Measurements from ENCODE around the gene OR5K2.

The OR5K2 gene

DNA sequence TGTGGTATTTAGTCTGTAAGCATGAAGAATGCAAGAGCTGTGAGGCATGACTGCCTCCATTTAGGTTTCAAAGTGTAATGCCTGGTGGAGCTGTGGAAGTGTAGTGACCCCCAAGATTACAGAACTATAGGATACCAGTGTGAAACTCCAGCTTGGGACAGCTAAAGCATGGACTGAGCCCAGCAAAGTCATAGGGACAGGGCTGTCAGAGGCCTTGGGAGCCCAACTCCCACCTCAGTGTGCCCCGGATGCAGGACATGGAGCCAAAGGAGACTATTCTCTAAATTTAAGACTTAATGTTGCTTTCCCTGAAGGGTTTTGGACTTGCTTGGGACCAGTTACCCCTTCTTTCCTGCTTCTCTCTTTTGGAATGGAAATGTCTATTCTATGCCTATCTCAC is 45.1 kb downstream of the OR5K2 start:
- TF ChIP-seq CTCF (IDR thresholded peaks at IDR 0.05; ENCODE audit: low read depth, low read length), result no peak
- no peak overlapping the region for H3K4me3 ChIP-seq (ENCODE audit: low read depth, low read length)
- no peaks in the 10 kb centered on the region for H3K4me1 ChIP-seq
- H3K27me3 ChIP-seq, result peaks cover 37% of the 10 kb centered on the region
- no peaks in the 10 kb centered on the region for H3K36me3 ChIP-seq
- no peak for DNase-seq
- H3K9me3 ChIP-seq, result no peaks in the 10 kb centered on the region; the same call in 1 of the 2 replicates

DNA sequence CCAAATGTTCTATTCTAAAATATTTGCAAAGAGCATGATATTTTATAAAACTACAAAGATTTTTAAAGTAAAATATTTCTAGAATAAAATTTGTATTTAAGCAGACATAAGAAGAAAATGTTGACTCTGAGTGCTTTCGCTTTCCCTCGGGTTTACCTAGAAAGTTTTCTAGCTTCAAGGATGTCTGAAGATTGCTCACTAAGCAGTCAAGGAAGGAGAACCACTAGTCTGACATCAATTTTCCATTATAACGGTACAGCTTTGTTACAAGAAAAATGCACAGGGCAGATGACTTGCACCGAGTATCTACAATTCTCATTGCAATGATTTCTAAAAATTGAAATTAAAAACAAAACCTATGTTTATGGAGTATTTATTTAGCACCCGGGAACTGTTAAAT is 48.5 kb downstream of the OR5K2 start:
- H3K9me3 ChIP-seq, result no peaks in the 10 kb centered on the region; the same call in 1 of the 2 replicates
- peaks cover 63% of the 10 kb centered on the region for H3K27me3 ChIP-seq
- no peak for TF ChIP-seq CTCF (IDR thresholded peaks at IDR 0.05; ENCODE audit: low read depth, low read length)
- DNase-seq, result no peak
- H3K4me1 ChIP-seq, result no peaks in the 10 kb centered on the region; the same call in 1 of the 2 replicates
- no peak overlapping the region for H3K4me3 ChIP-seq (ENCODE audit: low read depth, low read length)
- no peaks in the 10 kb centered on the region for H3K36me3 ChIP-seq

Data from BE2C (cell line).